ENCODE measurements around the gene SLC30A9. TPM values are rescaled to one million over a fixed set of nuclear protein-coding genes. Genes with fewer than 3 reads are reported as not detected.

SLC30A9 gene
- polyA plus RNA-seq, 1 of the 3 experiments (the other 2 are of a cell fraction) = 34.2 TPM

DNA sequence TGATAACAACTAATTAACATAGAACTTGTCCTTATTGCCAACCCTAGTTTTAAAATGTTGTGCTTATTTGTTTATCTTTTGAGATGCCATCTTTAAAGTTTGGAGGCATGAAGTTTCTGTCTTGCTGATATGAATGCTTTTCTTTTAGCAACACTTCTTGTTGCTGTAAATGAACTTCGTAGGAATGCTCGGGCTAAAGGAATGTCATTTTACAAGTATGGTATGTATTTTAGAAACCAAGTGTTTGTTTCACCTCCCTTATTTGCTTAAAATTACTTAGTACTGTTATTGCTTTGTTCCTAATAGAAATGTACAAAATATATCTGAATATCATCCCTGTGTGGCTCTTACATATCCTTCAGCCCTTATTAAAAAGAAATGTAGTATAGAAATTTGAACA lies 76.1 kb downstream of the SLC30A9 start:
- Histone ChIP-seq H3K9me3 (no peaks in the 10 kb centered on the region), H3K4me3 (ENCODE audit: low read depth in 2 of 2, low read length in 1 of 2) (no peak overlapping the region), H3K9me2 (no peaks in the 10 kb centered on the region), H2AFZ (ENCODE audit: low read depth) (no peak overlapping the region), H4K20me1 (ENCODE audit: insufficient read depth) (no peaks in the 10 kb centered on the region), H3K9ac (no peak overlapping the region), H3K36me3 (replicated peaks in 1 of 2; ENCODE audit: control insufficient read depth in 1 of 2, insufficient read depth in 2 of 2, low read length in 1 of 2) (peaks cover 36 to 80% of the 10 kb centered on the region in 2 experiments), H3K4me2 (no peak overlapping the region), H3F3A (replicated peaks; ENCODE audit: insufficient read depth) (no peaks in the 10 kb centered on the region), H3K79me2 (ENCODE audit: insufficient read depth) (no peaks in the 10 kb centered on the region), H3K27me3 (ENCODE audit: insufficient read depth) (no peaks in the 10 kb centered on the region), H3K27ac (ENCODE audit: low read depth in 2 of 2, low read length in 1 of 2) (no peak overlapping the region), H3K4me1 (ENCODE audit: control insufficient read depth in 1 of 2, insufficient read depth in 2 of 2, low read depth in 1 of 2, low read length in 1 of 2) (no peaks in the 10 kb centered on the region)
- POLR2A ChIA-PET = no interaction called here
- WGBS (ENCODE audit: low lambda C conversion rate) = 91% methylated on average over 2 of the region's 2 CpGs
- TF ChIP-seq RXRA (IDR thresholded peaks at IDR 0.05; ENCODE audit: borderline replicate concordance, low read depth) (no peak), FOXJ3 (CRISPR knock-in tag; IDR thresholded peaks at IDR 0.05) (no peak), GABPA (IDR thresholded peaks at IDR 0.05; ENCODE audit: low read depth) (no peak), TCF12 (IDR thresholded peaks at IDR 0.05) (no peak), SMC3 (IDR thresholded peaks at IDR 0.05; ENCODE audit: low read depth, low read length) (no peak), YY1 (IDR thresholded peaks at IDR 0.05; ENCODE audit: low read depth) (no peak), SIN3A (IDR thresholded peaks at IDR 0.05; ENCODE audit: borderline replicate concordance, low read depth, low read length) (no peak), RCOR1 (IDR thresholded peaks at IDR 0.05; ENCODE audit: low read length) (no peak), NRF1 (IDR thresholded peaks at IDR 0.05; ENCODE audit: low read depth, low read length) (no peak), RAD21 (IDR thresholded peaks at IDR 0.05; ENCODE audit: low read length) (no peak), TEAD4 (IDR thresholded peaks at IDR 0.05; ENCODE audit: borderline replicate concordance, insufficient read depth) (no peak), JUND (IDR thresholded peaks at IDR 0.05) (no peak), ELF1 (IDR thresholded peaks at IDR 0.05) (no peak), FOXM1 (IDR thresholded peaks at IDR 0.05; ENCODE audit: low read depth) (no peak)
- CTCF ChIA-PET = no interaction called here
- no peak for DNase-seq

DNA sequence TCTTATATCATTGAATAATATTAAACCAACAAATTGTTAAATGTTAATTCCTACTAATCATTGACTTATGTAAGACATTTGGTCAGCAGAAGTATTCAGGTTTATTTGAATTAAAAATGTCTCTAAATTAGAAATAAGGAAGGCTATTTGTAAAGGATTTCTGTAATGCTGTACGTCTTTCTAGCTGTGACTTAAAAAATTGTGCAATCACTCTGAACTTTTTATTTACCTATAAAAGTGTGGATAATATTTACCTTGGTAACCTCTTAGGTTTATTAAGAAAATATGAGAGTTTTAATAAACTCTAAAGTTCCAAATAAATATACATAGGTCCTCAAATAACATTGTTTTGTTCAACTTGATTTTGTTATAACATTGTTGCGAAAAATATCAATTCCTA lies 76.9 kb downstream of the SLC30A9 start:
- Histone ChIP-seq H3K27ac (ENCODE audit: low read depth in 2 of 2, low read length in 1 of 2) (no peak overlapping the region), H3K79me2 (ENCODE audit: insufficient read depth) (no peaks in the 10 kb centered on the region), H3K4me2 (no peak overlapping the region), H3K36me3 (replicated peaks in 1 of 2; ENCODE audit: control insufficient read depth in 1 of 2, insufficient read depth in 2 of 2, low read length in 1 of 2) (peaks cover 36 to 85% of the 10 kb centered on the region in 2 experiments), H4K20me1 (ENCODE audit: insufficient read depth) (no peaks in the 10 kb centered on the region), H3K9ac (no peak overlapping the region), H3K9me2 (no peaks in the 10 kb centered on the region), H3F3A (replicated peaks; ENCODE audit: insufficient read depth) (no peaks in the 10 kb centered on the region), H3K4me1 (ENCODE audit: control insufficient read depth in 1 of 2, insufficient read depth in 2 of 2, low read depth in 1 of 2, low read length in 1 of 2) (no peaks in the 10 kb centered on the region; a peak in 1 of 4 replicates), H3K4me3 (ENCODE audit: low read depth in 2 of 2, low read length in 1 of 2) (no peak overlapping the region), H3K27me3 (ENCODE audit: insufficient read depth) (no peaks in the 10 kb centered on the region), H2AFZ (ENCODE audit: low read depth) (no peak overlapping the region), H3K9me3 (no peaks in the 10 kb centered on the region)
- 50% methylated on average over 2 of the region's 2 CpGs for WGBS (ENCODE audit: low lambda C conversion rate)
- ChIA-PET POLR2A (no interaction called here), CTCF (no interaction called here)
- TF ChIP-seq POLR2AphosphoS5 (IDR thresholded peaks at IDR 0.05; ENCODE audit: low read depth, low read length) (no peak), ELF1 (IDR thresholded peaks at IDR 0.05) (no peak), RXRA (IDR thresholded peaks at IDR 0.05; ENCODE audit: borderline replicate concordance, low read depth) (no peak), NRF1 (IDR thresholded peaks at IDR 0.05; ENCODE audit: low read depth, low read length) (no peak), MXI1 (IDR thresholded peaks at IDR 0.05; ENCODE audit: low read depth, low read length) (no peak), SIN3A (IDR thresholded peaks at IDR 0.05; ENCODE audit: borderline replicate concordance, low read depth, low read length) (no peak), TAF1 (IDR thresholded peaks at IDR 0.05; ENCODE audit: borderline replicate concordance, low read depth, low read length) (no peak), MEF2A (IDR thresholded peaks at IDR 0.05; ENCODE audit: borderline replicate concordance, low read depth) (no peak), CHD2 (IDR thresholded peaks at IDR 0.05; ENCODE audit: low read length, partially characterized antibody) (no peak), RAD21 (IDR thresholded peaks at IDR 0.05; ENCODE audit: low read length) (no peak), RCOR1 (IDR thresholded peaks at IDR 0.05; ENCODE audit: low read length) (no peak), JUND (IDR thresholded peaks at IDR 0.05) (no peak), TEAD4 (IDR thresholded peaks at IDR 0.05; ENCODE audit: borderline replicate concordance, insufficient read depth) (no peak), GATA2 (CRISPR knock-in tag; IDR thresholded peaks at IDR 0.05) (no peak)
- TF ChIP-seq, protein P1, sequence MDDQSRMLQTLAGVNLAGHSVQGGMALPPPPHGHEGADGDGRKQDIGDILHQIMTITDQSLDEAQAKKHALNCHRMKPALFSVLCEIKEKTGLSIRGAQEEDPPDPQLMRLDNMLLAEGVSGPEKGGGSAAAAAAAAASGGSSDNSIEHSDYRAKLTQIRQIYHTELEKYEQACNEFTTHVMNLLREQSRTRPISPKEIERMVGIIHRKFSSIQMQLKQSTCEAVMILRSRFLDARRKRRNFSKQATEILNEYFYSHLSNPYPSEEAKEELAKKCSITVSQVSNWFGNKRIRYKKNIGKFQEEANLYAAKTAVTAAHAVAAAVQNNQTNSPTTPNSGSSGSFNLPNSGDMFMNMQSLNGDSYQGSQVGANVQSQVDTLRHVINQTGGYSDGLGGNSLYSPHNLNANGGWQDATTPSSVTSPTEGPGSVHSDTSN (IDR thresholded peaks at IDR 0.05) = no peak
- no peak for DNase-seq

All from SK-N-SH (cell line).